Gastroesophageal sphincter (tissue), 4 donors: Measurements from ENCODE around the gene IL17RC. TPM values are rescaled to one million over a fixed set of nuclear protein-coding genes. Genes with fewer than 3 reads are reported as not detected.

ENCODE experiments used
- ATAC-seq: fragments of 150-250 bp; one replicate; pipeline ENCODE4 v1.9.1; 2016; ENCODE audit warnings: mild to moderate bottlenecking, moderate library complexity
- H3K27ac ChIP-seq, 4 donors: fragments of 200-600 bp; sonication (generic) in 3 of 4; 1 replicate in 3 of 4; 2 replicates in 1 of 4; pipeline ENCODE4 v1.5.1; 2016 to 2019
- H3K27me3 ChIP-seq: fragments of 200-600 bp; sonication (generic); one replicate; pipeline ENCODE4 v1.5.1; 2019
- H3K36me3 ChIP-seq, 2 donors: fragments of 200-600 bp; sonication (generic); one replicate each; pipeline ENCODE4 v1.5.1; 2019; ENCODE audit warnings: control low read depth in 1 of 2
- H3K4me1 ChIP-seq, 3 donors: fragments of 200-600 bp; sonication (generic); 1 replicate in 2 of 3; 2 replicates in 1 of 3; pipeline ENCODE4 v1.5.1; 2016 to 2019; ENCODE audit warnings: control low read depth in 2 of 3
- H3K4me3 ChIP-seq, 2 donors: fragments of 200-600 bp; sonication (generic); one replicate each; pipeline ENCODE4 v1.5.1; 2019; ENCODE audit warnings: mild to moderate bottlenecking in 1 of 2, moderate library complexity in 1 of 2
- H3K9me3 ChIP-seq, 3 donors: fragments of 200-600 bp; sonication (generic); one replicate each; pipeline ENCODE4 v1.5.1; 2017 to 2019; ENCODE audit warnings: control low read depth in 2 of 3
- CTCF ChIP-seq, 4 experiments: fragments of 200-600 bp in 2 of 4; fragments of 450-650 bp in 2 of 4; sonication (generic) in 1 of 4; IDR thresholded peaks; one replicate each; pipeline ENCODE4 v1.5.1; 2017 to 2019; ENCODE audit warnings: antibody characterized with exemption in 4 of 4, mild to moderate bottlenecking in 2 of 4, moderate library complexity in 2 of 4
- EP300 ChIP-seq: sonication (generic); formaldehyde crosslinking; IDR thresholded peaks from one replicate; pipeline ENCODE4 v1.6.1; 2017; ENCODE audit warnings: antibody characterized with exemption, mild to moderate bottlenecking
- POLR2A ChIP-seq, 2 donors: fragments of 450-650 bp; IDR thresholded peaks; one replicate each; pipeline ENCODE4 v1.6.1; 2017; ENCODE audit warnings: antibody characterized with exemption in 2 of 2, mild to moderate bottlenecking in 2 of 2, moderate library complexity in 1 of 2
- POLR2AphosphoS5 ChIP-seq: sonication (generic); formaldehyde crosslinking; IDR thresholded peaks from one replicate; pipeline ENCODE4 v1.6.1; 2017; ENCODE audit warnings: antibody characterized with exemption
- WGBS, 2 donors: methylation state at CpG; one replicate each; pipeline ENCODE4 v1.1.5; 2018; ENCODE audit warnings: low coverage in 1 of 2; 5-methylcytosine and 5-hydroxymethylcytosine counted together
- total RNA-seq, 4 donors: library from RNA; depleted of rRNA; stranded (reverse); fragments of >200 nt; gene quantifications; one replicate each; pipeline ENCODE4 v1.1.0, GENCODE V29; 2016

IL17RC gene
- total RNA-seq, 4 donors from 2014 or later: 31.0 to 64.0 (median 52.8) TPM

- H3K27ac ChIP-seq: peak overlapping the region; percentile 81 to 96 (median 92)
- H3K4me3 ChIP-seq: peak overlapping the region; percentile 43 to 65
- 0% methylated on average over 3 of the region's 99 CpGs; no CpG with 5 or more reads in 1 of the 2 donors for WGBS, 2 donors
- ATAC-seq: peak; percentile 65
- H3K9me3 ChIP-seq: no peaks in the 10 kb centered on the region
- TF ChIP-seq POLR2A (IDR thresholded peaks at IDR 0.05) (peak in 1 of 2 donors; percentile 43), CTCF (IDR thresholded peaks at IDR 0.05) (peak in 3 of 4 experiments; percentile 65 to 77 (median 74)), EP300 (no peak), POLR2AphosphoS5 (peak; percentile 57)
- peaks cover 0 to 57% (median 20%) of the 10 kb centered on the region in 3 donors for H3K4me1 ChIP-seq
- H3K27me3 ChIP-seq: no peaks in the 10 kb centered on the region
- H3K36me3 ChIP-seq: peaks cover 0 to 14% of the 10 kb centered on the region in 2 donors
Measured at GRCh38 chr3:9915254-9916141, 1.4 kb upstream of the IL17RC start.

GRCh38 chr3:9916346-9916733 is 558 bp upstream of the IL17RC start:
- TF ChIP-seq EP300 (no peak), POLR2A (IDR thresholded peaks at IDR 0.05) (no peak), CTCF (IDR thresholded peaks at IDR 0.05) (no peak), POLR2AphosphoS5 (no peak)
- H3K27me3 ChIP-seq: no peaks in the 10 kb centered on the region
- WGBS, 2 donors: 11 to 47% methylated on average over 3 to 4 of the region's 7 CpGs
- peak overlapping the region; percentile 81 to 96 (median 92) for H3K27ac ChIP-seq
- peak; percentile 26 for ATAC-seq
- H3K4me3 ChIP-seq: peak overlapping the region; percentile 49 to 65
- peaks cover 0 to 22% of the 10 kb centered on the region in 2 donors for H3K36me3 ChIP-seq
- H3K9me3 ChIP-seq: no peaks in the 10 kb centered on the region
- peaks cover 0 to 57% (median 20%) of the 10 kb centered on the region in 3 donors for H3K4me1 ChIP-seq

- no peak for ATAC-seq
- no peaks in the 10 kb centered on the region for H3K9me3 ChIP-seq
- H3K27me3 ChIP-seq: no peaks in the 10 kb centered on the region
- peaks cover 0 to 57% (median 20%) of the 10 kb centered on the region in 3 donors for H3K4me1 ChIP-seq
- WGBS, 2 donors: 80% methylated on average over 2 of the region's 10 CpGs; no CpG with 5 or more reads in 1 of the 2 donors
- H3K4me3 ChIP-seq: peak overlapping the region in 1 of 2 donors; percentile 65
- peaks cover 0 to 27% of the 10 kb centered on the region in 2 donors for H3K36me3 ChIP-seq
- H3K27ac ChIP-seq: peak overlapping the region in 3 of 4 donors; percentile 89 to 96 (median 94)
- TF ChIP-seq CTCF (IDR thresholded peaks at IDR 0.05) (no peak), POLR2AphosphoS5 (no peak), POLR2A (IDR thresholded peaks at IDR 0.05) (no peak), EP300 (no peak)
Measured at GRCh38 chr3:9917820-9918219, 922 bp downstream of the IL17RC start.

GRCh38 chr3:9918261-9919038 is 1.6 kb downstream of the IL17RC start:
- WGBS, 2 donors: 90 to 92% methylated on average over 3 to 7 of the region's 8 CpGs
- Histone ChIP-seq H3K27me3 (no peaks in the 10 kb centered on the region), H3K36me3 (peaks cover 0 to 31% of the 10 kb centered on the region in 2 donors), H3K9me3 (no peaks in the 10 kb centered on the region), H3K4me3 (no peak overlapping the region), H3K4me1 (peaks cover 0 to 55% (median 20%) of the 10 kb centered on the region in 3 donors), H3K27ac (peak overlapping the region in 3 of 4 donors; percentile 89 to 96 (median 94))
- TF ChIP-seq POLR2AphosphoS5 (no peak), CTCF (IDR thresholded peaks at IDR 0.05) (no peak), EP300 (no peak), POLR2A (IDR thresholded peaks at IDR 0.05) (no peak)
- ATAC-seq: no peak
